C4-2B (cell line): Measurements from ENCODE around the gene NRAP.

ENCODE experiments used
- H3K27ac ChIP-seq: fragments of 450-650 bp; 2 replicates; pipeline ENCODE4 v1.5.1; 2017
- CTCF ChIP-seq: fragments of 450-650 bp; conservative IDR thresholded peaks from 2 replicates; pipeline ENCODE4 v1.5.1; 2017; ENCODE audit warnings: mild to moderate bottlenecking
- ZFX ChIP-seq: fragments of 450-650 bp; IDR thresholded peaks from 2 replicates; pipeline ENCODE4 v1.6.1; 2017

Gene NRAP

GRCh38 chr10:113604572-113604971 lies 59.3 kb downstream of the NRAP start:
- TF ChIP-seq CTCF, result no peak
- no peak for TF ChIP-seq ZFX
- no peak overlapping the region for H3K27ac ChIP-seq

GRCh38 chr10:113603057-113603777 lies 60.6 kb downstream of the NRAP start:
- TF ChIP-seq ZFX (no peak), CTCF (no peak)

GRCh38 chr10:113600569-113600968 lies 63.3 kb downstream of the NRAP start:
- H3K27ac ChIP-seq, result no peak overlapping the region
- TF ChIP-seq CTCF (no peak), ZFX (no peak)

More at GRCh38 chr10:113603057-113603777, 60.6 kb downstream of the NRAP start:
- H3K27ac ChIP-seq, result no peak overlapping the region

GRCh38 chr10:113594652-113595051 lies 69.2 kb downstream of the NRAP start:
- H3K27ac ChIP-seq, result no peak overlapping the region
- TF ChIP-seq CTCF (no peak), ZFX (no peak)

GRCh38 chr10:113592380-113592779 lies 71.5 kb downstream of the NRAP start:
- TF ChIP-seq ZFX (no peak), CTCF (no peak)
- H3K27ac ChIP-seq, result no peak overlapping the region

- H3K27ac ChIP-seq, result no peak overlapping the region
- TF ChIP-seq CTCF (no peak), ZFX (no peak)
Measured at GRCh38 chr10:113590581-113590980, 73.3 kb downstream of the NRAP start.

GRCh38 chr10:113589201-113589770 lies 74.6 kb downstream of the NRAP start:
- no peak overlapping the region for H3K27ac ChIP-seq
- no peak for TF ChIP-seq CTCF
- TF ChIP-seq ZFX, result no peak
